Neural cell (in vitro differentiated cells): ENCODE results near the gene NHSL1. TPM values are rescaled to one million over a fixed set of nuclear protein-coding genes. Genes with fewer than 3 reads are reported as not detected.

Experiments
- H2AFZ ChIP-seq: fragments of 200-600, 300-800 bp; sonication (generic), shearing (Covaris generic); 2 replicates; pipeline ENCODE4 v1.6.0; 2014; ENCODE audit warnings: low read depth, mild to moderate bottlenecking, antibody characterized with exemption, low read length, moderate library complexity
- H3F3A ChIP-seq: fragments of 200-600 bp; shearing (Covaris generic); 2 replicates; pipeline ENCODE4 v1.6.1; 2016; ENCODE audit warnings: mild to moderate bottlenecking, moderate library complexity, mixed read lengths, antibody characterized with exemption, low read length; ENCODE audit not compliant: insufficient read depth, poor library complexity, severe bottlenecking
- H3K27ac ChIP-seq: fragments of 200-600, 300-800 bp; sonication (generic), shearing (Covaris generic); 2 replicates; pipeline ENCODE4 v1.5.1; 2014; ENCODE audit warnings: mild to moderate bottlenecking, low read length, moderate library complexity
- H3K27me3 ChIP-seq: fragments of 300-800, 200-600 bp; sonication (generic), shearing (Covaris generic); 2 replicates; pipeline ENCODE4 v1.6.0; 2014; ENCODE audit warnings: mild to moderate bottlenecking, low read depth, low read length, moderate library complexity; ENCODE audit not compliant: insufficient read depth
- H3K36me3 ChIP-seq: fragments of 300-800, 200-600 bp; sonication (generic), shearing (Covaris generic); 2 replicates; pipeline ENCODE4 v1.5.1; 2014; ENCODE audit warnings: mild to moderate bottlenecking, antibody characterized with exemption, low read length, moderate library complexity; ENCODE audit not compliant: insufficient read depth
- H3K4me2 ChIP-seq: fragments of 300-800, 200-600 bp; sonication (generic), shearing (Covaris generic); 2 replicates; pipeline ENCODE4 v1.6.0; 2014; ENCODE audit warnings: mild to moderate bottlenecking, low read length
- H3K4me3 ChIP-seq: fragments of 300-800, 200-600 bp; sonication (generic), shearing (Covaris generic); 2 replicates; pipeline ENCODE4 v1.5.1; 2014; ENCODE audit warnings: mild to moderate bottlenecking, low read length, moderate library complexity
- H3K79me2 ChIP-seq: fragments of 200-600 bp; shearing (Covaris generic); replicated peaks from 2 replicates; pipeline ENCODE4 v1.6.0; 2014; ENCODE audit warnings: mild to moderate bottlenecking, low read length, moderate library complexity; ENCODE audit not compliant: insufficient read depth
- H3K9ac ChIP-seq: fragments of 300-800, 200-600 bp; sonication (generic), shearing (Covaris generic); 2 replicates; pipeline ENCODE4 v1.6.1; 2016; ENCODE audit warnings: mild to moderate bottlenecking, low read length, mixed read lengths
- H3K9me2 ChIP-seq: fragments of 200-600 bp; shearing (Covaris generic); 2 replicates; pipeline ENCODE4 v1.6.1; 2016; ENCODE audit warnings: mild to moderate bottlenecking, low read length, mixed read lengths; ENCODE audit not compliant: insufficient read depth
- H3K9me3 ChIP-seq: fragments of 200-600, 300-800 bp; sonication (generic), shearing (Covaris generic); 2 replicates; pipeline ENCODE4 v1.6.1; 2016; ENCODE audit warnings: mild to moderate bottlenecking, mixed run types, low read length, moderate library complexity, mixed read lengths
- H4K20me1 ChIP-seq: fragments of 200-600 bp; shearing (Covaris generic); 2 replicates; pipeline ENCODE4 v1.6.1; 2016; ENCODE audit warnings: mild to moderate bottlenecking, mixed run types; ENCODE audit not compliant: insufficient read depth
- CTCF ChIP-seq: fragments of 450-650 bp; IDR thresholded peaks from 2 replicates; pipeline ENCODE4 v1.5.1; 2014; ENCODE audit warnings: antibody characterized with exemption, mild to moderate bottlenecking, moderate library complexity; ENCODE audit not compliant: poor library complexity, severe bottlenecking
- EP300 ChIP-seq: fragments of 450-650 bp; conservative IDR thresholded peaks from 2 replicates; pipeline ENCODE4 v1.6.1; 2014; ENCODE audit warnings: antibody characterized with exemption, mild to moderate bottlenecking, moderate library complexity; ENCODE audit not compliant: poor library complexity, severe bottlenecking
- EZH2 ChIP-seq: fragments of 200-600, 300-800 bp; shearing (Covaris generic), sonication (generic); IDR thresholded peaks from 2 replicates; pipeline ENCODE4 v1.6.1; 2014; ENCODE audit warnings: antibody characterized with exemption, low read length, borderline replicate concordance, mild to moderate bottlenecking; ENCODE audit not compliant: insufficient read depth, poor library complexity, severe bottlenecking
- MXI1 ChIP-seq: fragments of 450-650 bp; conservative IDR thresholded peaks from 2 replicates; pipeline ENCODE4 v1.6.1; 2014; ENCODE audit warnings: antibody characterized with exemption, mild to moderate bottlenecking; ENCODE audit not compliant: poor library complexity, severe bottlenecking
- POLR2AphosphoS5 ChIP-seq: IDR thresholded peaks from 2 replicates; pipeline ENCODE4 v1.6.1; 2012
- RAD21 ChIP-seq: fragments of 450-650 bp; conservative IDR thresholded peaks from 2 replicates; pipeline ENCODE4 v1.6.1; 2014; ENCODE audit warnings: antibody characterized with exemption, mild to moderate bottlenecking, moderate library complexity
- REST ChIP-seq: IDR thresholded peaks from 2 replicates; pipeline ENCODE4 v1.6.1; 2012; ENCODE audit warnings: borderline replicate concordance
- SMC3 ChIP-seq: fragments of 450-650 bp; conservative IDR thresholded peaks from 2 replicates; pipeline ENCODE4 v1.6.1; 2014; ENCODE audit warnings: antibody characterized with exemption, mild to moderate bottlenecking, moderate library complexity; ENCODE audit not compliant: poor library complexity
- TAF1 ChIP-seq: IDR thresholded peaks from 2 replicates; pipeline ENCODE4 v1.6.1; 2012; ENCODE audit warnings: low read depth
- polyA plus RNA-seq: library from polyadenylated mRNA; depleted of rRNA; stranded (reverse); fragments of >200 nt; gene quantifications from 2 replicates; pipeline ENCODE4 v1.2.3, GENCODE V29; 2014

The NHSL1 gene
- polyA plus RNA-seq, 1 donor from 2014 or later, result 2.4 TPM

GRCh38 chr6:138451043-138451442, 48.3 kb downstream of the NHSL1 start:
- no peaks in the 10 kb centered on the region for H3K36me3 ChIP-seq
- peak overlapping the region; percentile 39 for H3K27ac ChIP-seq
- no peak overlapping the region for H2AFZ ChIP-seq
- TF ChIP-seq EZH2, result no peak
- TF ChIP-seq RAD21, result no peak
- no peak for TF ChIP-seq REST
- no peak for TF ChIP-seq POLR2AphosphoS5
- TF ChIP-seq SMC3, result no peak
- no peak for TF ChIP-seq CTCF
- no peak for TF ChIP-seq EP300
- no peak for TF ChIP-seq MXI1
- no peak for TF ChIP-seq TAF1
- H3K27me3 ChIP-seq, result no peaks in the 10 kb centered on the region
- peak overlapping the region; percentile 17 for H3K4me2 ChIP-seq
- H4K20me1 ChIP-seq, result no peaks in the 10 kb centered on the region
- peaks cover 4% of the 10 kb centered on the region for H3F3A ChIP-seq
- no peaks in the 10 kb centered on the region for H3K9me3 ChIP-seq
- H3K4me3 ChIP-seq, result peak overlapping the region; percentile 35
- no peak overlapping the region for H3K9ac ChIP-seq
- H3K79me2 ChIP-seq, result no peaks in the 10 kb centered on the region
- H3K9me2 ChIP-seq, result no peaks in the 10 kb centered on the region

DNA sequence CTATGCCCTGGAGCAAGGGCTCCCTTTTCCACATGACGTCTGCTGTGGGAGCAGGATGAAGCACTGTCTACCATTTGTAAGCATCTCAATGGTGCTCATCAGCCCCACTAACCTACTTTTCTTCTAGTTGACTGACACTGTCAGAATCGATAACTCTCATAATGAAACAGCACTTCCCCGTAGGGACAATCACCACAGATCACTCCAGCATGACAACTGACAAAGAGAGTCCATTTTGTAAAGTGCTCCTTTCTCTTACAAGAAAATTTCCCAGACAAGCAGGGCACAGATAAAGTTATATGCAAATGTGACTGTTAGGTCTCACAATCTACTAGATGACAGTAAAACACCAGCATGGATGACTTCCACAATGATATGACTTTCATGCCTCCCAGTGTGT, 48.8 kb downstream of the NHSL1 start:
- no peaks in the 10 kb centered on the region for H3K36me3 ChIP-seq
- peak overlapping the region; percentile 39 for H3K27ac ChIP-seq
- peak overlapping the region; percentile 35 for H3K4me3 ChIP-seq
- H3K9ac ChIP-seq, result no peak overlapping the region
- H3K9me3 ChIP-seq, result no peaks in the 10 kb centered on the region
- peaks cover 4% of the 10 kb centered on the region for H3F3A ChIP-seq
- H3K27me3 ChIP-seq, result no peaks in the 10 kb centered on the region
- no peaks in the 10 kb centered on the region for H3K9me2 ChIP-seq
- TF ChIP-seq MXI1 (no peak), POLR2AphosphoS5 (peak; percentile 93), REST (peak; percentile 53), EP300 (peak; percentile 99)
- peak overlapping the region; percentile 17 for H3K4me2 ChIP-seq
- H3K79me2 ChIP-seq, result no peaks in the 10 kb centered on the region
- H2AFZ ChIP-seq, result no peak overlapping the region
- H4K20me1 ChIP-seq, result no peaks in the 10 kb centered on the region
